A172 (cell line): ENCODE results near the gene PRRT3. TPM values are rescaled to one million over a fixed set of nuclear protein-coding genes. Genes with fewer than 3 reads are reported as not detected.
"Not testable (repeated sequence)": the region's sequence is repeated elsewhere in the genome, so short reads cannot be mapped to it uniquely, and the experiment has no call there.

Experiments
- DNase-seq: peaks from one replicate; pipeline ENCODE4 v3.0.0-alpha.2; 2015; ENCODE audit warnings: low spot score
- total RNA-seq: library from RNA; depleted of rRNA; stranded (reverse); fragments of >200 nt; shearing (Covaris generic); gene quantifications from 2 replicates; pipeline ENCODE4 v1.2.3, GENCODE V29; 2014

The PRRT3 gene
- total RNA-seq, 1 experiment from 2014 or later, result 4.2 TPM

DNA sequence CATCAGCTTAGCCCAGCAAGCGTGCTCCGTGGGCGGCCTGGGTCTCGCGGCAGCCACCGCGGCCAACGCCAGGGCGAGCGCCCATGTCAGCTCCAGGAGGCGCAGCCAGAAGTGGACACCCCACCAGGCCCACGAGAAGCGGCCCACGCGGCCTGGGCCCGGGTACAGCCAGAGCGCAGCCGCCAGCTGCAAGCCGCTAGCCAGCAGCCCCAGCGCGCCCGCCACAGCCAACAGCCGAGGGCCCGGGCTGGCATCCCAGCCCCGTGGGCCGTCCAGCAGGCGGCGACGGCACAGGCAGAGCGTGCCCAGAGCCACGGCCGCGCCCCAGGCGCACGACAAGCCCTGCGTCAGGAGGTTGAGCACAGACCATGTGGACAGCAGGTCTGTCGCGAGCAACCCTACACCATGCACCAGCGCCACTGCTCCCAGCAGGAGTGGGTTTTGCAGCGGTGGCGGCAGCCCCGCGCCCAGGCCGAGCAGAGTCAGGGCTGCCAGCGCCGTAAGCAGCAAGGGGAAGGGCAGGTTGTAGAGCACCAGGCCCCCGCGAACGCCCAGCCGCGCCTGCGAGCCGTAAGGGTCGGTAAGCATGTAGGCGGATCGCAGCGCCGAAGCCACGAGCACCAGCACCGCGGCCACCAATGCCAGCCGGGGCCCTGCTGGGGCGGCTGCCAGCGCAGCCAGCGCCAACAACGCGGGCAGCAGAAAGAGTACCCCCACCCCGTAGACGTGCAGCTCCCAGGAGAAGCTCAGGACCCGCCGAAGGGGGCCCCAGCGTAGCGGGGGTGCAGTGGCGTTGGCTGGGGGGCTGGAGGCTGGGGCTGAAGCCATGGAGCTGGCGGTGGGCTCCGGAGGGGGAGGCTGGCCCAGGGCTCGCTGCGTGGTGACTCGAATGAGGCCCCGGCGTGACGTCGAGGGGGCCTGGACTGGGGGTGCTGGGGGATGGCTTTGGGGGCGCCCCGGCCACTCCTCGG lies 4.9 kb downstream of the PRRT3 start:
- no peak for DNase-seq

DNA sequence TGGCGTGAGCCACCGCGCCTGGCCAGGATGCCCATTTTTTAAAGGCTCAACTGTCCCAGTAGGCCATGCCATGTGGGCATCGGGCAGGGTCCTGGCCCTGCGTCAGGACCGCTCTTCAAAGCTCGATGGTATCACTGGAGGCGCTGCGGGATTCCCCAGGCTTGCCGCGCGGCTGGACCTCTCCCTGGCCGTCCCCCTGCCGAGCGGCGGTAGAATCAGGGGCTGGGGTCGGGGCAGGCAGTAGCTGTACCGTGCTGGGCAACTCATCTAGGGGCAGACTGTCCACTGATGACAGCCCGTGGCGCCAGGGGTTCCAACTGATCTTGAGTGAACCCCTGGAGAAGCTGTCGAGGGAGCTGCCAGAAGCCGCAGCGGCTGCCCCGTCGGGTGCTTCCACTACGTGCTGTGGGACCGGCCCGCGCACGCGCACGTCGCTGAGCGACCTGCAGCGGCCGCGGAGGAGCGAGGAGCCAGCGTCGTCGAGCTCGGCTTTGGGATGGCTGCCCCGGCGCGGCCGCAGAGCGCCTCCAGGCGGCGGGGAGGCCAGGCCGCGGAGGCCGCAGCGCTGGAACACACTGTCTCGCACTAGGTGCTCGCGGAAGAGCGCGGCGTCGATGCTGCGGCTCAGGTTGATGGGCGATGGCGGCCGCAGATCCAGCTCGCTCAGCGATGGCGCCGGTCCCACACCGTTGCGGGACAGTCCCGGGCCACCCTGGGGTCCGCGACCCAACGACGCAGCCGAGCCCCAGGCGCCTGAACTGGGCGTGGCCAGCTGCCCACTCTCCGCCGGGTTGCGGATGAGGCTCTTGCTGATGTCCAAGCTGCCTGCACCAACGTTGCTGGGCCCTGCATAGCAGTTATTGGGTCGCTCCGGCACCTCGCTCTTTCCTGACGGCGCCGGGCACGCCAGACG lies 5.8 kb downstream of the PRRT3 start:
- DNase-seq, result no peak

DNA sequence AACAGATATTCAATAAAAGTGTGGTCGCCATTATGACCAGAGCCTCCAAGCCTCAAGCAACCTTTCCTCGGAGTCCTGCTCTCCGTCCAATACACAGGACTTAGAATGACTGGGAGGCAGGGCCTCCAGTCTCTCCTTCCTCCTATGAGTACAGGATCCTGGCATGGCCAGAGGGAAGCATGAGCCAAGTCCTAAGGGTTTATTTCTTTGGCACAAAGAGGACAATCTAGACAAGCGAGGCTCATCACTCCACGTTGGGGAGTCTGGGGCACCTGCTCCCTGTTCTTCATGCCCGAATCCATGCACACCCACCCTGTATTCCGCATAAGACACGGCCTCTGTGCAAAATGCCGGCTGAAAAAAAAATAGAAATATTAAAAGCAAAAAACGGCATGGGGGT lies 6.8 kb downstream of the PRRT3 start:
- DNase-seq, result no peak

DNA sequence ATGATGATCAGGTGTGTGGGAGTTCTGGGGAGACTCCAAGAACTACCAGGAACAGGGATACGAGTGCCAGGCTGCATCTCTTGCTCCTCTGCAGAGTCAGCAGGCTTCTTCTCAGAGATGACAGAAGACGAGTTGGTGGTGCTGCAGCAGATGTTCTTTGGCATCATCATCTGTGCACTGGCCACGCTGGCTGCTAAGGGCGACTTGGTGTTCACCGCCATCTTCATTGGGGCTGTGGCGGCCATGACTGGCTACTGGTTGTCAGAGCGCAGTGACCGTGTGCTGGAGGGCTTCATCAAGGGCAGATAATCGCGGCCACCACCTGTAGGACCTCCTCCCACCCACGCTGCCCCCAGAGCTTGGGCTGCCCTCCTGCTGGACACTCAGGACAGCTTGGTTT lies 7.9 kb downstream of the PRRT3 start:
- DNase-seq, result no peak

DNA sequence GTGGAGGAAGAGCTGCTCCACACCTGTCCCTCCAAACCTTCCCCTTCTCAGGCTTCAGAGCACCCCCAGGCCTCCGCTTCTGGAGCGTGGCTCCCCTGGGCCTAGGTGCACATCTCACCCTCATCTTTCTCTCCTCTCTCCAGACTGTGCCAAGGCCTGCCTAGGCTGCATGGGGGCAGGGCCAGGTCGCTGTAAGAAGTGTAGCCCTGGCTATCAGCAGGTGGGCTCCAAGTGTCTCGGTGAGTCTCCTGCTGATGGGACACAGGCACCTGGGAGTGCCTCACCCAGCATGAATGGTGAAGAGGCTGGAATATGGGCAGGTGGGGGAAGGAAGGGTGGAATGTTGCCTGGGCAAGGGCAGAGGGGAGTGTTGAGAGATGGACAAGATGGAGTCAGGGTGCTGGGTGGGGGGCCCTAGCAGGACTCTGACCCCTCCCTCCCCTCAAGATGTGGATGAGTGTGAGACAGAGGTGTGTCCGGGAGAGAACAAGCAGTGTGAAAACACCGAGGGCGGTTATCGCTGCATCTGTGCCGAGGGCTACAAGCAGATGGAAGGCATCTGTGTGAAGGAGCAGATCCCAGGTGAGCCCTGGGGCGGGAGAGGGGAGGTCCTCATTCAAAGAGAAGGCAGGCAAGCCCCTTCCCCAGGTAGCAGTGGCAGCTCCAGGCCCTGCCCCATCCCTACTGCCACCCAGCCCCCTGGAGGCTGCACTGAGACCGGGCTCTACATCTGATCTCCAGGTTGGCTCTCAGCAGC lies 9.1 kb downstream of the PRRT3 start:
- no peak for DNase-seq

DNA sequence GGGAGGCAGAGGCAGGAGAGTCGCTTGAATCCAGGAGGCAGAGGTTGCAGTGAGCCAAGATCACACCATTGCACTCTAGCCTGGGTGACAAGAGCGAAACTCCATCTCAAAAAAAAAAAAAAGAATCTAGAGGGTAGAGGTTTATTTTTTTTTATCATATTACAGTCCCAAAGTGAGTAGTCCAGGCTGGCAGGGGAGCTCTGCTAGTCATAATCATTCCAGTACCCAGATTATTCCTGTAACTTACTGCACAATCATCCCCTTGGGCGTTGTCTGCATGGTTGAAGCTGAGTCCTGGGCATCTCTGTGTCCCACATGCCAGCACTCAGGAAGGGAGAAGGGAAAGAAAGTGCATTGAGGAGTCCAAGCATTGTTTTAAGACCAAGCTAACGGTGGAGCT lies 10.0 kb downstream of the PRRT3 start:
- DNase-seq, result no peak

DNA sequence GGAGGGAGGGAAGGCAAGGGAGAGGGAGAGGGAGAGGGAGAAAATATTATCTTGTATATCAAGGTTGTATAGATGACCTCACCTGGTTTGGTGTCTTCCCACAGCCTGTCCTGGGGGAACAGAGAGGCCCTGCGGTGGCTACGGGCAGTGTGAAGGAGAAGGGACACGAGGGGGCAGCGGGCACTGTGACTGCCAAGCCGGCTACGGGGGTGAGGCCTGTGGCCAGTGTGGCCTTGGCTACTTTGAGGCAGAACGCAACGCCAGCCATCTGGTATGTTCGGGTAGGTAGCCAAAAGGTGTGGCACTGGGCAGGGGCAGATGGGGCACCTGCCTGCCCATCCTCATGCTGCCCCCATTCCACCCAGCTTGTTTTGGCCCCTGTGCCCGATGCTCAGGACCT lies 11.5 kb downstream of the PRRT3 start:
- DNase-seq, result no peak

DNA sequence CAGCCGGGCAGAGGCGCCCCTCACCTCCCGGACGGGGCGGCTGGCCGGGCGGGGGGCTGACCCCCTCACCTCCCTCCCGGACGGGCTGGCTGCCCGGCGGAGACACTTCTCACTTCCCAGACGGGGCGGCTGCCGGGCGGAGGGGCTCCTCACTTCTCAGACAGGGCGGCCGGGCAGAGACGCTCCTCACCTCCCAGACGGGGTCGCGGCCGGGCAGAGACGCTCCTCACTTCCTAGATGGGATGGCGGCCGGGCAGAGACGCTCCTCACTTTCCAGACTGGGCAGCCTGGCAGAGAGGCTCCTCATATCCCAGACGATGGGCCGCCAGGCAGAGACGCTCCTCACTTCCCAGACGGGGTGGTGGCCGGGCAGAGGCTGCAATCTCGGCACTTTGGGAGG lies 12.3 kb downstream of the PRRT3 start:
- not testable (repeated sequence) for DNase-seq

DNA sequence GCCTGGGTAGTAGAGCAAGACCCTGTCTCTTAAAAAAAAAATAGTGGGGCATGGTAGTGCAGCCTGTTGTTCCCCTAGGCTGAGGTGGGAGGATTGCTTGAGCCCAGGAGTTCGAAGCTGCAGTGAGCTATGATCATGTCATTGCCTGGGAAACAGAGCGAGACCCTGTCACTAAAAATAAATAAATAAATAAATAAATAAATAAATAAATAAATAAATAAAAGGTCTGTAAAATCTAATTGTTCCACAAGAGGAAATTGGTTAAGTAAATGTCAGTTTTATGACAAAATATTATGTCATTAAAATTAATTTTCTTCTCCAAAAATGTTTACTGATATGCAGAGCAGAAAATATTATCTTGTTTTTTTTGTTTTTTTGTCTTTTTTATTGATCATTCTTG lies 13.2 kb downstream of the PRRT3 start:
- DNase-seq, result no peak

DNA sequence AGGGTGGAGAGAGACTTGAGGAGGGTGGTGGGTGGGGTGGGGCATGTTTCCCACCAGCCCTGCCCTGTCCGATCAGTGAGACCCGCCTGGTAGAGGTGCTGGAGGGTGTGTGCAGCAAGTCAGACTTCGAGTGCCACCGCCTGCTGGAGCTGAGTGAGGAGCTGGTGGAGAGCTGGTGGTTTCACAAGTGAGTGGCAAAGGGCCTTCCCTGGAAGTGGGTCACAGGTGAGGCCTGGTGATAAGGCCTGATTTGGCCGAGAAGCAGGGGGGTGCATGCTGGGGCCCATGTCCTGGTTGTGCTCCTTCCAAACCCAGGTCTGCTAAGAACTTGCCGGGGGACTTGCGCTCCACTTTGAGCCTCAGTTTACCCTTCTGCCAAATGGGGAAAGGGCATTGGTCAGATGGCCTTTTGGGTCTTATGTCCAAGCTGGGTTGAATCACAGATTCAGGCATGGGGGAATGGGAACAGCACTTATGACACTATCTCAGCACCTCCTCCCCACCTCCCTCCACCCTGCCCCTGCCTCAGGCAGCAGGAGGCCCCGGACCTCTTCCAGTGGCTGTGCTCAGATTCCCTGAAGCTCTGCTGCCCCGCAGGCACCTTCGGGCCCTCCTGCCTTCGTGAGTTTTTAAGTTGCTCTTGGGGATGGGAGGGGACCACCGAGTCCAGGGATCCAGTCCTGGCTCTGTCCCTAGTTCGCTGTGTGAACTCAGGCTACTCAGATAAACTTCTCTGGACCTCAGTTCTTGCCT lies 14.5 kb downstream of the PRRT3 start:
- DNase-seq, result no peak

DNA sequence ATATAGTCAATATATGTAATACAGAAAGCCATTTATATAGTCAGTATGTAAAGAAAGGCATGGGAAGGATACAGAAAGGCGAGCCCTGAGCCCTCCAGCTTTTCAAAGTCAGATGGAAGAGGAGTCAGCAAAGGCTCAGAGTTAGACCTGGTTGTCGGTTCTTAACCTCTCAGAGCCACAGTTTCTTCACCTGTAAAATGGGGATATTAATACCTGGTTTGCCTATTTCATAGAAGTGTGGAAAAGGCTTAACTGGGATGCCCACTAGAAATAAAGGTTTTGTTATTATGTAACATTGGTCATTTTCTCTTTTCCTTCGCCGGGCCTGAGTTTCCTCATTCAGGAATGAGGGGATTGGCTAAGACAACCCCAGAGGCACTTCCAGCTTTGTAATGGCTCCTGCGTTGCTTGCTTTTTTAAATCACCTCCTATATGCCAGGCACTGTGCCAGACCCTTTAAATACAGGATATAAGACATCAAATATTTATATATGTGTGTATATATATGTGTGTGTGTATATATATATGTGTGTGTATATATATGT lies 16.2 kb downstream of the PRRT3 start:
- DNase-seq, result no peak

DNA sequence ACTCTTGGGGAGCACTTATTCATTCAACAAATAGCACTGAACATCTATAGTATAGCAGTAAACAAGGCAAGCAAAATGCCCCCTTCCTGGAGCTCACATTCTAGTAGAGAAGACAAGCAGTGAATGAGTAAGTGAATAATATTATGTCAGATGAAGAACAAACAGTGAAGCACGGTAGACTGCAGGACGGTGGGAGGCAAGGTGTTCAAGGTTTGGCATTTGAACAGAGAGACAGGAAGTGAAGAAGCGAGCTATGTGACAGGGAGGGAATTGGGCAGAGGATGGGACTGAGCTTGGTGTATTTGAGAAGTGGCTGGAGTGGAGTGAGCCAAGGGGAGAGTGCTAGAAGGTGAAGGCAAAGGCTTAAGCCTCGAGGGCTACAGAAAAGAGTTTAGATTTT lies 17.2 kb downstream of the PRRT3 start:
- no peak for DNase-seq

DNA sequence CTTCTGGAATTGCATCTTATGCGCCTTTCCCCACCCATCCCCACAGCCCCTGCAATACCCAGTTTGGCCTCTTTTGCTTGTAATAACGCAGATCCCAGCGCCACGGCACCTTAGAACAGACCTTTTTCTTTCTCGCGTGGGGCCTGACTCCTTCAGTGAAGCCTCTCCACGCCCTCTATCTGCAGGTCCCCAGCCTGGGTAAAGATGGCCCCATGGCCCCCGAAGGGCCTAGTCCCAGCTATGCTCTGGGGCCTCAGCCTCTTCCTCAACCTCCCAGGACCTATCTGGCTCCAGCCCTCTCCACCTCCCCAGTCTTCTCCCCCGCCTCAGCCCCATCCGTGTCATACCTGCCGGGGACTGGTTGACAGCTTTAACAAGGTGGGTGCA lies 18.0 kb downstream of the PRRT3 start:
- DNase-seq, result no peak

DNA sequence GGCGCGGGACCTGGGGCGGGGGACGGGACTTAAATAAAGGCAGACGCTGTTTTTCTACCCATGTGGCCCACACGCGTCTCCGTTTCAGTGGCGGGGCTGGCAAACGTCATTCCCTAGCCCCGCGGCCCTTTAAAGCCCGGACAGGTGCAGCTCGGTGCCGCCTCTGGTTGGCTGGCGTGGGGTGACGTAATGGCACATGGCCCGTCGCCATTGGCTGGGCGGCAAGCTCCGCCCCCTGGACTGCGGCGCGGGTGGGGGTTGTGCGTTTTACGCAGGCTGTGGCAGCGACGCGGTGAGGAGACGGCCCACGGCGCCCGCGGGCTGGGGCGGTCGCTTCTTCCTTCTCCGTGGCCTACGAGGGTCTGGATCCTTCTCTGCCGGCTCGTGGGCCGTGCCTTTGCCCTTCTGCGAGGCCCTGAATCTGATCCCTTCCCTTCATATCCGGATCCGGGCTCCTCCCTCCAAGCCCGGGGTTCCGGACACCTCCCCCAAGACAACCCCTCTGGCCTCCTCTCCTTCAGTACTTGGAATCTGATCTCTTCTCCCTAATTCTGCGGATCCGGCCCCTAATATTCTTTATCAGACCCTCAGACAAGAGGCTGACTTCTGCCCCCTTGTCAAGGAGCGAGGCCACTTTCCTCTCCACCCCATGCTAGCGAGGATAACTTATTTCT lies 18.5 kb downstream of the PRRT3 start, which contains the start of gene CRELD1:
TSS of gene CRELD1 (plus strand) at position 274 of the 674 bp plus-strand sequence. CDS start 605 bp downstream, outside the sequence.
- peak; percentile 88 for DNase-seq

DNA sequence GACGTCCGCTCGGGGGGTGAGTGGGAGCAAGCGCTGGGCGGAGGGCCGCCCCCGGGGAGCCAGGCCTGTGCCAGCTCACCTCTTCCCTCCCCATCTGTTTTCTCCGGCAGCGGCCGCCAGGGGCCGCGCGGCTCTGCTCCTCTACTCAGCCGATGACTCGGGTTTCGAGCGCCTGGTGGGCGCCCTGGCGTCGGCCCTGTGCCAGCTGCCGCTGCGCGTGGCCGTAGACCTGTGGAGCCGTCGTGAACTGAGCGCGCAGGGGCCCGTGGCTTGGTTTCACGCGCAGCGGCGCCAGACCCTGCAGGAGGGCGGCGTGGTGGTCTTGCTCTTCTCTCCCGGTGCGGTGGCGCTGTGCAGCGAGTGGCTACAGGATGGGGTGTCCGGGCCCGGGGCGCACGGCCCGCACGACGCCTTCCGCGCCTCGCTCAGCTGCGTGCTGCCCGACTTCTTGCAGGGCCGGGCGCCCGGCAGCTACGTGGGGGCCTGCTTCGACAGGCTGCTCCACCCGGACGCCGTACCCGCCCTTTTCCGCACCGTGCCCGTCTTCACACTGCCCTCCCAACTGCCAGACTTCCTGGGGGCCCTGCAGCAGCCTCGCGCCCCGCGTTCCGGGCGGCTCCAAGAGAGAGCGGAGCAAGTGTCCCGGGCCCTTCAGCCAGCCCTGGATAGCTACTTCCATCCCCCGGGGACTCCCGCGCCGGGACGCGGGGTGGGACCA lies 19.2 kb downstream of the PRRT3 start:
- peak; percentile 65 for DNase-seq

DNA sequence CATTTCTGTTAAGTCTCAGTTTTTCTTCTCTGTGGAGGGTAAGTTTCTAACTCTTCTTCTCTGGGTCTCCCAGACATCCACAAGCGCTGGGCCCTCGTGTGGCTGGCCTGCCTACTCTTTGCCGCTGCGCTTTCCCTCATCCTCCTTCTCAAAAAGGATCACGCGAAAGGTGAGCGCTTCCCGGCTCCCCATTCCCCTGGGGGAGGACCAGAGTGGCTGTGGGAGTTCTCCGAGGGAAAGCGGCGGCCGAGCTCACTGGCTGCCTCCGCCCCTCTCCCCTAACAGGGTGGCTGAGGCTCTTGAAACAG lies 19.7 kb downstream of the PRRT3 start:
- no peak for DNase-seq

DNA sequence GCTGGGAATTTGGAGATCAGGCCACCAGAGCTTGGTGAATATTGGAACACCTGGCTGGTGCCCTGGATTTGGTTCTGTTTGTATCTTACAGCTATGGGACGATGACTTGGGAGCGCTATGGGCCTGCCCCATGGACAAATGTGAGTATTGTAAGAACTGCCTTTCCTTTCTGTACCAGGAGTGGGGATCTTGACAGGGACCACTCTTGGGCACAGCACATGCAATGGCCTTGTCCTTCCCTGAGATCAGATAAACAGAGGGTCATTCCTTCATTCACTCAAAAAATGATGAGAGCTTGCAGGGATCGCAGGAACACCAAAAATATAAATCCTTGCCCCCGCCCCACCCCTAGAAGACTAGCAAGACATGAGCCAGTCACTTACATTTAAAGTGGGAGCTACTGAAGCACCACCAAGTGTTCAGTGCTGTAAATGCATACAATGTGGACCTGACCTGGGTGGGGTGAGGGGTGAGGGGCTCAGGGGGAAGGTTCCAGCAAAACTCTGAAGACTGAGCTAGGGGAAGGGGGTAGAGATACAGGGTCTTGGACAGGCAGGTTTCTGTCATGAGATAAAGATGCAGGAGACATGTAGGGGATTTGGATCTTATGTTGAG lies 21.3 kb downstream of the PRRT3 start:
- DNase-seq, result no peak

DNA sequence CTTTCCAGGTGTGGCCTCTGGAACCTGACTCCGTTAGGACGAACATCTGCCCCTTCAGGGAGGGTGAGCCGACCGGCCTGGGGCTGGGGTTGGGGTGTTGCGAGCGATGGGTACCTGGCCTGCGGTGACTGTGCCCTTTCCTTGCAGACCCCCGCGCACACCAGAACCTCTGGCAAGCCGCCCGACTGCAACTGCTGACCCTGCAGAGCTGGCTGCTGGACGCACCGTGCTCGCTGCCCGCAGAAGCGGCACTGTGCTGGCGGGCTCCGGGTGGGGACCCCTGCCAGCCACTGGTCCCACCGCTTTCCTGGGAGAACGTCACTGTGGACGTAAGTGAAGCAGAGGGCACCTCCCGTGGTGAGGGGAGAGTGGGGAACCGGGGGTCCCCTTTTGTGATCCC lies 24.1 kb downstream of the PRRT3 start:
- DNase-seq, result no peak
